ENCODE results near the gene FAM168A. TPM values are rescaled to one million over a fixed set of nuclear protein-coding genes. Genes with fewer than 3 reads are reported as not detected.
A peak's percentile ranks its signal among the peaks of the same experiment; 100 is the strongest.

Gene FAM168A
- total and polyA plus RNA-seq, 10 of the 15 experiments (the other 5 are each of a cell fraction or from before 2014, with no cell fraction given), result 1.7 to 20.0 (median 10.0) TPM

DNA sequence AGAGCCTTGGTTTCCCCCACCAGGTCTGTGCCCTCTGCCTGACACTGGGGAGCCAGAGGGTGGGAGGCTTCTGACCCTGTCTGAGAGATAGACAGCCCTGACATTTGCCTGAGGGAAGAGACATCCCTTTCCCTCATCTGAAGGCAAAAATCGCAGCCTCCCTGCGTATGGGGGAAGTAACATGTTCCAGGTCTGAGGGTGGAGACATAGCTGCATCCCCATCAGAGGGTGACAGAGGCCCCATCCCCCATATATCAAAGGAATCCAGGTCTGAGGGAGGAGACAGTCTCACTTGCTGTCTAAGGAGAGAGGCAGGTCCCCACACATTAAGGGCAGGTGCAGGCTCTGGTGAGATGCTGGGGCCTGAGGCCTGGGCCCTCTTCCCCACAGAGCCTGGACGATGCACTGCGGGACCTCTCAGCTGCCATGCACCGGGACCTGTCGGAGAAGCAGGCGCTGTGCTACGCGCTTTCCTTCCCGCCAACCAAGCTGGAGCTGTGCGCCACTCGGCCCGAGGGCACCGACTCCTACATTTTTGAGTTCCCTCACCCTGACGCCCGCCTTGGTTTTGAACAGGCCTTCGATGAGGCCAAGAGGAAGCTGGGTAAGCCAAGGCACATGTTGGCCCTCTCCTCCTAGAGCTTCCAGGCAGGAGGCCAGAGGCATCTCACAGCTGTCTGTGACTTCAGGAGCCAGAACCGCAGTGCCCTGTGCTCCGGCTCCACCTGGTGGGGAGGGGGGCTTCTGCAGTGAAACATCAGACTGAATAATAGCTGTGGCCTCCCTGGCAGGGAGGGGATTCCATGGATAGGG is 237.8 kb downstream of the FAM168A start (continued):
- peak; percentile 10; the same call in 1 of the 2 replicates for TF ChIP-seq SMC3 (IDR thresholded peaks at IDR 0.05; ENCODE audit: borderline replicate concordance, low read length)
- TF ChIP-seq NFYB (IDR thresholded peaks at IDR 0.05; ENCODE audit: insufficient read depth, low read depth, low read length), result no peak

DNA sequence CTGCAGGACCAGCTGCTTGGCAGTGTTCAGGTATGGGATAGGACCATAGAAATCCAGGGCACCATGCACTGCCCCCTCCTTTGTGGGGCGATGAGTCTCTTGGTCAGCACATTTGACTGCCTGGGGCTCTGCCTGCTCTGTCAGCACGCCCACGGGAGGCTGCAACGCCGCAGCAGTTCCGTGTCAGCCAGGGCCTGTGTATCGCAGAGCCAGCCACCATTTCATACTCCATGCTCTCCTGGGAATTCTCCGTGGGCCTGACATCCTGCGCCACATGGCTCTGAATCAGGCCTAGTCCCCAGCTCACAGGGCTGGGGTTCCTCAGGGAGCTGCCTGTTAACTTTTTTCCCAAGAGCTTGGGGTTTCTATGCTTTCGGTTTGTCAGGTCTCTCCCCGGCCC is 238.6 kb downstream of the FAM168A start:
- no peak for TF ChIP-seq EGR1 (IDR thresholded peaks at IDR 0.05; ENCODE audit: borderline replicate concordance in 1 of 2, low read depth in 2 of 2, low read length in 2 of 2)
- TF ChIP-seq TCF12 (IDR thresholded peaks at IDR 0.05; ENCODE audit: low read depth, low read length), result no peak
- TF ChIP-seq MEF2B (IDR thresholded peaks at IDR 0.05; ENCODE audit: partially characterized antibody, poor library complexity, severe bottlenecking), result no peak
- TF ChIP-seq MXI1 (IDR thresholded peaks at IDR 0.05; ENCODE audit: low read depth, low read length), result no peak
- no peak for TF ChIP-seq POLR2AphosphoS2 (IDR thresholded peaks at IDR 0.05; ENCODE audit: low read depth, low read length)
- TF ChIP-seq TBL1XR1 (IDR thresholded peaks at IDR 0.05; ENCODE audit: low read depth, low read length), result no peak
- no peak for TF ChIP-seq SMAD1 (IDR thresholded peaks at IDR 0.05; ENCODE audit: low read depth, partially characterized antibody)
- no peak for TF ChIP-seq CEBPB (IDR thresholded peaks at IDR 0.05; ENCODE audit: borderline replicate concordance in 1 of 2, low read depth in 2 of 2, low read length in 2 of 2)
- H3K9me3 ChIP-seq (replicated peaks; ENCODE audit: control insufficient read depth, insufficient read depth, low read length), result no peaks in the 10 kb centered on the region
- H3K36me3 ChIP-seq (ENCODE audit: control insufficient read depth in 2 of 2, insufficient read depth in 2 of 2, low read length in 1 of 2), result peaks cover 0 to 6% of the 10 kb centered on the region in 2 experiments; a peak in 1 of 4 replicates
- in situ Hi-C loops (cut with MboI), result no loop called here
- ATAC-seq, result no peak
- no peak overlapping the region for H3K4me3 ChIP-seq
- ChIA-PET SMC1A (ENCODE audit: uncharacterized antibody, unreplicated experiment) (interaction anchor here (1.5 kb wide), 1 partner anchor 65 kb away, joined by 3 read pairs; no protein-coding TSS in a partner anchor), POLR2A (no interaction called here), RAD21 (ENCODE audit: unreplicated experiment) (interaction anchor here (0.6 to 1.9 kb wide), 3 partner anchors 8 to 51 kb away, joined by 3 to 7 read pairs (median 5); no protein-coding TSS in a partner anchor), CTCF (interaction anchor here (0.9 to 15.3 kb wide), 5 partner anchors 8 to 301 kb away, joined by 3 to 400 read pairs (median 5); no protein-coding TSS in a partner anchor)
- H3K9ac ChIP-seq (ENCODE audit: control insufficient read depth, insufficient read depth, low read length), result no peak overlapping the region
- H3K27me3 ChIP-seq (replicated peaks in 1 of 2; ENCODE audit: control insufficient read depth in 2 of 2, insufficient read depth in 2 of 2, low read length in 1 of 2), result no peaks in the 10 kb centered on the region
- intact Hi-C loops (cut with micrococcal nuclease; ENCODE audit: unreplicated experiment), result no loop called here
- no peaks in the 10 kb centered on the region for H3K4me1 ChIP-seq (ENCODE audit: control insufficient read depth, insufficient read depth, low read length)
- BruUV-seq (replicated peaks), result no TSS peak
- no peak for DNase-seq (ENCODE audit: low read depth, low spot score)
- H3K4me2 ChIP-seq (ENCODE audit: control insufficient read depth, insufficient read depth), result no peak overlapping the region
- FAIRE-seq, result no peak
- H3K27ac ChIP-seq (ENCODE audit: control insufficient read depth, insufficient read depth), result no peak overlapping the region
- H4K20me1 ChIP-seq (ENCODE audit: control insufficient read depth, insufficient read depth), result no peaks in the 10 kb centered on the region
- WGBS (ENCODE audit: insufficient coverage, insufficient replicate concordance, low lambda C conversion rate, missing lambda C conversion rate), result 51% methylated on average over 11 of the region's 11 CpGs
- no peaks in the 10 kb centered on the region for H3K79me2 ChIP-seq (ENCODE audit: control insufficient read depth, insufficient read depth, low read length)
- H2AFZ ChIP-seq (ENCODE audit: control insufficient read depth, low read depth, low read length), result no peak overlapping the region
